ENCODE data around the gene C16orf54.
"Not testable (repeated sequence)": the region's sequence is repeated elsewhere in the genome, so short reads cannot be mapped to it uniquely, and the experiment has no call there.

C16orf54 gene

DNA sequence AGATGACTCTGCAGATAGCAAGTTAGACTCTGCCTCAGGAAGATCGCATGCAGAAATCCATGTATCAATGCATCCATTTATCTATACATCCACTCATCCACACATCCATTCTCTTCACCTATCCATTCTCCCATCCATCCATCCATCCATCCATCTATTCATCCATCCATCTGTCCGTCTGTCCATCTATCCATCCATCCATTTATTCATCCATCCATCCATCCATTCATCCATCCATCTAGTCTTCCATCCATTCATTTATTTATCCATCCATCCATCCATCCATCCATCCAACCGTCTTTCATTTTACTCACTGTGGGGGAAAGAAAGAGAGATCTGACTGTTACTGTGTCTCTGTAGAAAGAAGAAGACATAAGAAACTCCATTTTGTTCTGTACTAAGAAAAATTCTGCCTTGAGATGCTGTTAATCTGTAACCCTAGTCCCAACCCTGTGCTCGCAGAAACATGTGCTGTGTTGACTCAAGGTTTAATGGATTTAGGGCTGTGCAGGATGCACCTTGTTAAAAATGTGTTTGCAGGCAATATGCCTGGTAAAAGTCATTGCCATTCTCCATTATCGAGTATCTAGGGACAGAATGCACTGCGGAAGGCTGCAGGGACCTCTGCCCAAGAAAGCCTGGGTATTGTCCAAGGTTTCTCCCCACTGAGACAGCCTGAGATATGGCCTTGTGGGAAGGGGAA is 5.7 kb downstream of the C16orf54 start:
- not testable (repeated sequence) for DNase-seq

DNA sequence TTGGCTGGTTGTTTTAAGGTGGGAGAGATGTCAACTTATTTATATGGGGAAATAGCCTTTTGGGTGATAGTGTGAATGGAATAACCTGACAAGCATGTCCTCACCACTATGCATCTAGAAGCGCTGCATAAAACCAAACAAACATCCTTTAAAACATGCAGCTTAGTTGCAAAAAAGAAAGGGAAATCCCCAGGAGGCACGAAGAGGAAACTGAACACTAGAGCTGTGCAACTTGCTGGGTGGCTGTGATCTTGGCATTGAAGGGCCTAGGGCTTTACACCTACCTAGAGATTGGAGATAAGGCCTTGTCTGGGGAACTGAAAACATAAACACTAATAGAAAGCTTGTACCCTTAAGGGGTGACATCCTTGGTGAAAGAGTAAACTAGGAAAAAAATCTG is 7.3 kb downstream of the C16orf54 start:
- peak; percentile 29 for DNase-seq

DNA sequence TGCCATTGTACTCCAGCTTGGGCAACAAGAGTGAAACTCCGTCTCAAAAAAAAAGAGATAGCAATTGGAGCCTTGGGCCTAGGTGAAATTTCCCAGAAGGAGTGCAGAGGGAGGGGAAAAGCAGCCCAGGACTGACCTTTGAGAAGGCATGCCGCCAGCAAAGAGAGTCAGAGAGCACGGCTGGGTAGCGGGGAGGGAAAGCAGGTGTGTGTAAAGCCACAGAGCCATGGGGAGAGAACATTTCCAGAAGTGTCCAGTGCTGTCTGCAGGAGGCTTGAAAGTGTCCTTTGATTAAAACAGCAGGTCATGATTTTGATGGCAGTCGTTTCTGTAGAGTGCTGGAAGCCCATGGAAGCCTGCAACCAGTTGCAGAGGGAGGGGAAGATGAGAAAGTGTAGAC is 8.1 kb downstream of the C16orf54 start:
- no peak for DNase-seq

DNA sequence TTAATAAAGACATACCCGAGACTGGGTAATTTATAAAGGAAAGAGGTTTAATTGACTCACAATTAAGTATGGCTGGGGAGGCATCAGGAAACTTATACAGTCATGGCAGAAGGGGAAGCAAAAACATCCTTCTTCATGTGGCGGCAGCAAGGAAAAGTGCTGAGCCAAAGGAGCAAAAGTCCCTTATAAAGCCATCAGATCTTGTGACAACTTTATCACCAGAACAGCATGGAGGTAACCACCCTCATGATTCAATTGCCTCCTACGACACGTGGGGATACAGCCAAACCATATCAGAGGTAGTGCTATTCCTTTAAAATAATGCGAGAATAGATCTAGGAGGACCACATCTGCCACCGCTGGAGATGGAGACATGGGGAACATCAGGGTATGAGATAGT is 9.0 kb downstream of the C16orf54 start:
- DNase-seq, result no peak

DNA sequence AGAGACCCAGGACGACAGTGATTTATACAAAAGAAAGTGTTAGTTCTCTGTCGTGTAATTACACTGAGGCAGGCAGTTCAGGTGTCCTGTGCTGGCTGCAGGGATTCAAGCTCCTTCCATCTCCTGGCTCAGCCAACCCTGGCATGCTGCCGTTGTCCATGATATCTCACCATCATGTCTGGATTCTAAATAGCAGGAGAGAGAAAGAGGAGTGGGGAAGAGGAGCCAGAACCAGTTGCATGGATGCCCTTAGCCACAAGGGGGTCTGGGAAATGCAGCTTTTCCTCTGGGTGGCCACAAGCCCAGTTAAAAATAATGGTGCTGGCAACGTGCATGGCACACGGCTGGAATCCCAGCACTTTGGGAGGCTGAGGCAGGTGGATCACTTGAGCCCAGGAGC is 9.7 kb downstream of the C16orf54 start:
- DNase-seq, result no peak

DNA sequence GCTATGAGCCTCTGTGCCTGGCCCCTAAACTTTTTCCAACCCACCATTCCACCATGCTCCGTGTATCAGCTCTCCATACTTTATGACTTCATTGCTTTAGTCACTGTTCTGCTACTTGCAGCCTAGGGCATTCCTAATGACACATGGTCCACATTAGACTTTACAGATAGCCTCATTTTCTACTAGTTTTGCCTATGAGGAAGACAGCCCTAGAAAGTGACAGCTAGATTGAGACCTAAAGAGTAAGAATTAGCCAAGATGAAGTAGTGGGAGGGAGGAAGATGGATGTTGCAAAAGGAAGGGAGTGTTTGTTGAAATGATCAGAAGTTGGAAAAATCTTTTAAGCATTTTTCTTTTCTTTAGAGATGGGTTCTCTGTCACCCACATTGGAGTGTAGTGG is 11.0 kb downstream of the C16orf54 start:
- no peak for DNase-seq

DNA sequence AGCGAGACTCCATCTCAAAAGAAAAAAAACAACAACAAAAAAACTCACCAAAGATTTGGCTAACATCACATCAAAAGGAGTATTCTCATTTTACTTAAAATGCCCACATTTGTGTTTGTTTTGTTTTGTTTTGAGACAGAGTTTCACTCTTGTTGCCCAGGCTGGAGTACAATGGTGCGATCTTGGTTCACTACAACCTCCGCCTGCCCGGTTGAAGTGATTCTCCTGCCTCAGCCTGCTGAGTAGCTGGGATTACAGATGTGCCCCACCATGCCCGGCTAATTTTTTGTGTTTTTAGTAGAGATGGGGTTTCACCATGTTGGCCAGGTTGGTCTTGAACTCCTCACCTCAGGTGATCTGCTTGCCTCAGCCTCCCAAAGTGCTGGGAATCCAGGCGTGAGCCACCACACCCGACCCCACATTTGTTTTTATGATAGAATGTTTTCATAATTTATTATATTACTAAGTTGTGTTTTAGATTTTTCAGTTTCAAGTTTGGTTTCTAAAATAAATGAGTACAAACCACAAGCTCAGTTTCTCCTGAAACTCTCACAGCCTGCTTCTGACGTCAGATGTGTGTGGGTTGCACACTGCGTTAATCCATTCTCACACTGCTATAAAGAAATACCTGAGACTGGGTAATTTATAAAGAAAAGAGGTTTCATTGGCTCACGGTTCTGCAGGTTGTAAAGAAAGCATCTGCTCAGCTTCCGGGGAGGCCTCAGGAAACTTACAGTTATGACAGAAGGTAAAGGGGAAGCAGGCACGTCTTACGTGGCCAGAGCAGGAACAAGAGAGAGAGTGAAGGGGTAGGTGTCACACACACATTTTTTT is 13.8 kb downstream of the C16orf54 start:
- peak; percentile 80 for DNase-seq

DNA sequence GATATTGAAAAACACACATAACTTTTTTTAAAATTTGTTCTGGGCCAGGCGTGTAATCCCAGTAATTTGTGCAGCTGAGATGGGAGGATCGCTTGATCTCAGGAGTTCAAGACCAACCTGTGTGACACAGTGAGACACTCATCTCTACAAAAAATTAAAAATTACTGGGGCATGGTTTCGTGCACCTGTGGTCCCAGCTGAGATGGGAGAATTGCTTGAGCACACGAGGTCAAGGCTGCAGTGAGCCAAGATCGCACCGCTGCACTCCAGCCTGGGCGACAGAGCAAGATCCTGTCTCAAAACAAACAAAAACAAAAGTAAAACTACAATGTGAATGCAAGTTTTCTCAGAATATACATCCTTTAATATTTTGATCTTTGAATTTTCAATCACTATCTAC is 15.1 kb downstream of the C16orf54 start:
- DNase-seq, result no peak

DNA sequence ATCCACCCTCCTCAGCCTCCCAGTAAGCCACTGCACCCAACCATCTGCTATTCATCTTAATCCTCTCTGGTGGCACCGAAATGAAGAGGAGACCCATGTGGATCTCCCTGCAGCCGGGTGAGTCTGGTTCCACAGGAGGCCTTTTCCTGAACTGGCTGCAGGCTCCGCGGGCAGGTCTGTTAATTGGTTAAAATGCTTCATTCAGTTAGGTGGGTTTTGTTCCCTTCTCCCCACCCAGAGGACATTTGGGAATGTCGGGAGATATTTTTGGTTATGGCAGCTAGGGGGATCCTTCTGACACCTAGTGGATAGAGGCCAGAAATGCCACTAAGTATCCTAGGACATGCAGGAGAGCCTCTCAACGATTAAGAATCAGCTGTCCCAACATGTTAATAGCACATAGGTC is 16.7 kb downstream of the C16orf54 start:
- DNase-seq, result no peak

DNA sequence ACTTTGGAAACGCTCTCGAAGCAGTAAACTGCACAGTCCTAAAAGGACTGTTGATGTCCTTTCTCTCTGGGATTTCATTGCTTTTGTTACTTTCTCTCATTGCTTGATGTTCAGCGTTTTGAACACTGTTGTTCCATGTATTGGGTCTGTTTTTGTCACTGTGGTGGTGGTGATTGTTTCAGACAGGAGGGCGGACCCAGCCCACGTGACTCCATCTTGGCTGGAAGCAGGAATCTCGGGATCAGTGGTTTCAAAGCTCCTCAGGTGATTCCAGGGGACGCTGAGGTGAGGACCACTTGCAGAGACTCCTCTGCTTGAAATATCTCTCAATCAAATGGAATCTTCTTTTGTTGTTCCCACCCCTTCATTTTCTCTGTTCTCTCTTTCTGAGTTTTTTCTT is 18.3 kb downstream of the C16orf54 start:
- no peak for DNase-seq

DNA sequence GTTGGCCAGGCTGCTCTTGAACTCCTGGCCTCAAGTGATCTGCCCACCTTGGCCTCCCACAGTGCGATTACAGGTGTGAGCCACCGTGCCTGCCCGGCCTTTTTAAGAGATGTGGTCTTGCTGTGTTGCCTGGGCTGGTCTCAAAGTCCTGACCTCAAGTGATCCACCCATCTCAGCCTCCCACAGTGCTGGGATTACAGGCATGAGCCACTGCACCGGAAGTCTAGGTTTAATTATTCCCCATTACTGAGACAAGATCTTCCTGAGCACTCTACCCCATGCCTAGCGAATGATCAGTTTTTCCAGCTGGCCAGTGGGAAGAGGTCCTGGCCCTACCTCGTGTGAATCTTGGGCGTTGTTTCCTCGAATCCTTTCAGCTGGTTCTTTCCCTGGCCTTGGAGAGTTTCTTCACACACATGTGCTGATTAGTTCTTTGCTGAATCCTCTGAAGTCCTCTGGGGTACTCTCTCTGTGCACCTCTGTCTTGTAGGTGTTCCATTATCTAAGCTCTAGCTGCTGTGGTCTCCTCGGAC is 18.9 kb downstream of the C16orf54 start:
- DNase-seq, result no peak

DNA sequence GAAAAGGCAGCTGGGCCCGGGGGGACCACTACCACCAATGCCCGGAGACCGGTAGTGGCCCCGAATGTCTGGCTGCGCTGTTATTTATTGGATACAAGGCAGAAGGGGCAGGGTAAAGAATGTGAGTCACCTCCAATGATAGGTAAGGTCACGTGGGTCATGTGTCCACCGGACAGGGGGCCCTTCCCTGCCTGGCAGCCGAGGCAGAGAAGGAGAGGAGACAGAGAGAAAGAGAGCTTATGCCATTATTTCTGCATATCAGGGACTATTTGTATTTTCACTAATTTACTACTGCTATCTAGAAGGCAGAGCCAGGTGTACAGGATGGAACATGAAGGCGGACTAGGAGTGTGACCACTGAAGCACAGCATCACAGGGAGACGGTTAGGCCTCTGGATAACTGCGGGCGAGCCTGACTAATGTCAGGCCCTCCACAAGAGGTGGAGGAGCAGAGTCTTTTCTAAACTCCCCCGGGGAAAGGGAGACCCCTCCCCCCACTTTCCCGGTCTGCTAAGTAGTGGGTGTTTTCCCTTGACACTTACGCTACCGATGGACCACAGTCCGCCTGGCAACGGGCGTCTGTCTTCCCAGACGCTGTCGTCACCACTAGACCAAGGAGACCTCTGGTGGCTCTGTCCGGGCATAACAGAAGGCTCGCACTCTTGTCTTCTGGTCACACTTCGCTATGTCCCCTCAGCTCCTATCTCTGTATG is 24.5 kb downstream of the C16orf54 start:
- DNase-seq, result peak; percentile 4

DNA sequence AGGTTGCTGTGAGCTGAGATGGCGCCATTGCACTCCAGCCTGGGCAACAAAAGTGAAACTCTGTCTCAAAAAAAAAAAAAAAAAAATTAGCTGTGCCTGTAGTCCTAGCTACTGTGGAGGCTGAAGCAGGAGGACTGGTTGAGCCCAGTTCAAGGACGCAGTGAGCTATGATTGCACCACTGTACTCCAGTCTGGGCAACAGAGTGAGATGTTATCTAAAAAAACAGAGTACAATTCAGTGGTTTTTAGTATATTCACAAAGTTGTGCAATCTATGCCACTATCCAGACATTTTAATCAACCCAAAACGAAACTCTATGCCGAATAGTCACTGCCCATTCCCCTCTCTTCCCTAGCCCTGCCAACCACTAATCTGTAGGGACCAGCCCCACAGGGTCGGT is 25.1 kb downstream of the C16orf54 start:
- no peak for DNase-seq

DNA sequence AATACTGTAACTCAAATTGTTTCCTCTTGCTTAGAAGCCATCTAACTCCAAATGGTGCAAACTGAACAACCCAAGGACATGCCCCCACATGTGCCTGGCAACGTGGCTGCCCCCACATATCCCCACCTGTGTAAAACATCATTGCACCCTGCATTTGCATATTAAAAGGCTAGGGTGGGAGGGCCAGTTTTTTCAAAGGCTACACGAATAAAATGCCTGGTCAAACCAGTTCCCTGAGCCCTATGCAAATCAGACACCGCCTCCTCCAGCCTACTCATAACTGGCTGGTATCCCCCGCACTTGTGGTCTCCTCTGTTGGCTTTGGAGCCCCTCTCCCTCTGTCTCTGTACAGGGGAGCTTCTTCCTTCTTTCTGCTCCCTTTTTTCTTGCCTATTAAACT is 26.7 kb downstream of the C16orf54 start:
- no peak for DNase-seq

DNA sequence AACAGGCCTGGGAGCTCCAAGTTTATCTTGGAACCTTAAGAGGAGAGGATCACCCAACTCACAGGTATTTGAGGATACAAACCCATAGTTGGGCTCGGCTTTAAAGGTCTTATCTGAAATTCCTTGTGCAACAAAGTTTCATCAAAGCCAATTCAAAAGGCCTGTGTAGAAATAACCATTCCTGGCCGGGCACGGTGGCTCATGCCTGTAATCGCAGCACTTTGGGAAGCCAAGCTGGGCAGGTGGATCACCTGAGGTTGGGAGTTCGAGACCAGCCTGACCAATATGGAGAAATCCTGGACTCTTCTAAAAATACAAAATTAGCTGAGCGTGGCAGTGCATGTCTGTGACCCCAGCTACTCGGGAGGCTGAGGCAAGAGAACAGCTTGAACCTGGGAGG is 28.7 kb downstream of the C16orf54 start:
- no peak for DNase-seq

DNA sequence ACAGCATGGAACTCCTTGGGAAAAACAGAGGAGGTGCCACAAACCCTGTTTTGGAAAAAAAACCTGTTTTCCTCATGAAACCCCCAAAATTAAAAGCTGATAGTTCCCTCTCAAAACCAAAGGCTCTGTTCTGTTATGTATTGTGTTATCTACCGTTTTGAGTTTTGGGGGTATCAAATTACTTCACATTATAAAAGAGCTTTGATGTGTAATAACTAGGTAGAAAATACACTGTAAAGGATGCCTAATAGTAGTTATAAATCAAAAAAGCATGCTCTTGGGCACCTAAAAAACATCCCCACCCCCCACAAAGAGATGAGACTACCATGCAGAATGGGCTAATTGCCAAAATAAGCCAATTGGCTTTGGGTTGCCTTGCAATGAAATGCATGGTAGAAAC is 30.8 kb downstream of the C16orf54 start:
- no peak for DNase-seq

DNA sequence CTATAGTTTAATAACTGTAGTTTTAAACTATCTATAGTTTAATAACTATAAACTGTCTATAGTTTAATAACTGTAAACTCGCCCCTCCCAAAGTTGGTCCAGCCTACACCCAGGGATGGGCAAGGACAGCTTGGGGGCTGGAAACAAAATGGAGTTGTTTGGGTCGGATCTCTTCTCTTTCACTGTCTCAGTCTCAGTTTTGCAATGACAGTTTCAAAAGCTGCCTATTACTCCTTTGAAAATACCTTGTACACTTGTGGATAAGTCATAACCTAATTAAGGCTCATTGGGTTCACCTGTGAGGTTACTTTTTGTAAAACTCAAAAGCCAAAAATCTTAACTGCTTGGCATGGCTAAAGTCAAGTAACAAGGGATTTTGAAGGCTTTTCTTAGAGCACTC is 31.4 kb downstream of the C16orf54 start:
- DNase-seq, result no peak

DNA sequence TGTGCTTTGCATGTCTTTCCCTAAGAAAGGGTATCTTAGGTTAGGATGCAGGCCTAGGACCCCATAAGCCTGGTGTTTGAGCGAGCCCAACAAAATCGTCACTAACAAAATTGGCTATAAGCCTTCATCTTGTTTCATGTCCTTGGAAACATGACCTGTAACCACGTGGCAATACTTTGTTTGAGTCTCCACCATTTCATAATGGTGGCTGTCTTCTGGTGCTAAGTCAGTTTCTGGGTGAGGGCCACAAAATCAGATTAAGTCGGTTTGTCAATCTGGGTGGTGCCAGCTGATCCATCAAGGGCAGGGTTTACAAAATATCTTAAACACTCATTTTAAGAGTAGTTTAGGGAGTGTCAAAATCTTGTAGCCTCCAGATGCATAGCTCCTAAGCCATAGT is 33.0 kb downstream of the C16orf54 start:
- no peak for DNase-seq

DNA sequence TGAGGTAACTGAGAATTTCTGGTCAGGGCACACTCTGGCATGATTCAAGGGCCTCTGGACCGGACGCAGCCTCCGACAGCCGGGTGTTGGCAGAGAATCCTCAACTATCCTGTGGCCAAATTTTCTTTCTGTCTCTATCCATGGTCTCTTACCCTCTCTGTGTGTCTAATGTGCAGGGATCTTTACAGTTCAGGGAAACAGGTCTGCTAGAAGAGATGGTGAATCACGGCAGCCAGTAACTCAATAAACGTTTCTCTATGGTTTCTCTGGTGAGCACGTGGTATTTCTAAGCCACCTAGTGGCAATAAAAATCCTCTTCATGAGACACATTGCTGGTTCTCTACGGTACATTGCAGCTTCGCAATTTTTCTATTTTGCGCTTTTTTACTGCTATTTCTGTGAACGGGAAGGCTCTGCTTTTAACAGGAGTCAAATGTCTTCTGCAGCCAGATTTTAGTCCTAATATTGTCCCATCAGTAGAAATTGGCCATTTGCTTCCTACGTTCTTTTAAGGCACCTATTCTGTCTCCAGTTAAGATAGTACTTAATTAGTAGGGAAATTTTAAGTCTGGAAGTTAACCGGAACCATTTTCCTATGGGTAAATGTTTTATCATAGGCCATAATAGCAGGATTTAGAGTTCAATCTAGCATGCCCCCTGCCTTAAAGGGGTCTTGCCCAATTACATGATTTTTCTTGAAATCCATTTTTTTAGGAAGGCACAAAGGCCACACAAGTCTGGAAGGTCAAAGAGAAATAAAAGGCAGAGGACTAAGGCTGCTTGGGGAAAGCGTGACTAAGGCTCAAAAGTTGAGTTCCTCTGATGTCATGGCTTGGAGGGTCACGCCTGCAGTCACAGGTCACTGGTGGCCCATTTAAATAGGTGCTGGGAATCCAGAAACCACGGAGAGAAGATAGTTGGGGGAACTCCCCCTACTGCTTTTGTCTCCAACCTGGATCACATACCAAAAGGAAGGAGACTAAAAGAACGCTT is 35.3 kb downstream of the C16orf54 start:
- peak; percentile 6 for DNase-seq

DNA sequence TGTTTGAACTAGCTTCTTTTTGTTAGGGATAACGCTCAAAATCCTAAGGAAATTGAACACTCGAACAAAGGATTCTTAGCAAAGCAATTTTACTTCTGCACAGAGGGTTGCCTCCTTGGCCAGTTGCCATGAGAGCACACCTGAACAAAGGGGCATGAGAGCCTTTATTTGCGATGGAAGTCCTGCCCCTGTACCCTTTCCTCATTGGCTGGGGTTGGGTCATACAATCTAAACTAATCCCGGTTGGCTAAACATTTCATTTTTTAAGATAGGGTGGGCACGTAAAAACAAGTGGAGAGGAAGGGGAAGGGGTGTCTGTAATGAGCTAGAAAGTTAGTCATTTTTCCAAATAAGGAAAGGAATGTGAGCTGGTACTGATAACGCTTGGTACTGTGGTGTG is 36.1 kb downstream of the C16orf54 start:
- not testable (repeated sequence) for DNase-seq

DNA sequence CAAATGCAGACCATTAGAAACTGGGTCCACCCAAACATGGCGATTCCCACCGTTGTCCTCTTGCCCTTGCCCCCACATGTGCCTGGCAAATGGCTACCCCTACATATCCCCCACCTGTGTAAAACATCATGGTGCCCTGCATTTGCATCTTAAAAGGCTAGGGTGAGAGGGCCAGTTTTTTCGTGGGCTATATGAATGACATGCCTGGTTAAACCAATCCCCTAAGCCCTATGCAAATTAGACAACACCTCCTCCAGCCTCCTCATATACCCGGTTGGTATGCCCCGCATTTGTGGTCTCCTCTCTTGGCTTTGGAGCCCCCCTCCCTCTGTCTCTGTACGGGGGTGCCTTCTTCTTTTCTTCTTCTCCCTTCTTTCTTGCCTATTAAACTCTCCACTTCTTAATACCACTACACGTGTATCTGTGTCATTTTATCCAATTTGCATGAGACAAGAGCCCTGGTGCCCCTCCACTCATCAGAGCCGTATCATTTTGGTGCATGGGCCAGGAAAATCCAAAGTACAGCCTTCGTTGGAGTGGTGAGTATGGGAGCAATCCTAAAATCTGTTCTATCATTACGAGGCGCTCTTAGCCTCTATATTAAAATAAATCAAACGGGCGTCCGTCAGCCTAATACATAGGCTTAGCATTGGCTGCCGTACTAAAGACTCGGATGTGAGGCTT is 36.7 kb downstream of the C16orf54 start:
- DNase-seq, result no peak

DNA sequence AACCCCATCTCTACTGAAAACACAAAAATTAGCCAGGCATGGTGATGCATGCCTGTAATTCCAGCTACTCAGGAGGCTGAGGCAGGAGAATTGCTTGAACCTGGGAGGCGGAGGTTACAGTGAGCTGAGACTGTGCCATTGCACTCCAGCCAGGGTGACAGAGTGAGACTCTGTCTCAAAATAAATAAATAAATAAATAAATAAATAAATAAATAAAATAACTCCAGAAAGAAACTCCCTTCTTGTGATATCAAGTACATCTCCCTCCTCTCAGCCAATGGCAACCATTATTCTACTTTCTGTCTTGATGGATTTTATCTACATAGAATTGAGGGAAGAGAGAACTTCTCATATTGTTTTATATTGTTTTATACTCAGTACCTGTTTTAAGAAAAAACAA is 38.6 kb downstream of the C16orf54 start:
- DNase-seq, result not testable (repeated sequence)

Measured in stimulated activated naive CD4-positive, alpha-beta T cell treated with Interleukin-2 at 50 U/mL for 16 hours (primary cell).